Measurements from ENCODE around the gene CSDE1.

Gene CSDE1

DNA sequence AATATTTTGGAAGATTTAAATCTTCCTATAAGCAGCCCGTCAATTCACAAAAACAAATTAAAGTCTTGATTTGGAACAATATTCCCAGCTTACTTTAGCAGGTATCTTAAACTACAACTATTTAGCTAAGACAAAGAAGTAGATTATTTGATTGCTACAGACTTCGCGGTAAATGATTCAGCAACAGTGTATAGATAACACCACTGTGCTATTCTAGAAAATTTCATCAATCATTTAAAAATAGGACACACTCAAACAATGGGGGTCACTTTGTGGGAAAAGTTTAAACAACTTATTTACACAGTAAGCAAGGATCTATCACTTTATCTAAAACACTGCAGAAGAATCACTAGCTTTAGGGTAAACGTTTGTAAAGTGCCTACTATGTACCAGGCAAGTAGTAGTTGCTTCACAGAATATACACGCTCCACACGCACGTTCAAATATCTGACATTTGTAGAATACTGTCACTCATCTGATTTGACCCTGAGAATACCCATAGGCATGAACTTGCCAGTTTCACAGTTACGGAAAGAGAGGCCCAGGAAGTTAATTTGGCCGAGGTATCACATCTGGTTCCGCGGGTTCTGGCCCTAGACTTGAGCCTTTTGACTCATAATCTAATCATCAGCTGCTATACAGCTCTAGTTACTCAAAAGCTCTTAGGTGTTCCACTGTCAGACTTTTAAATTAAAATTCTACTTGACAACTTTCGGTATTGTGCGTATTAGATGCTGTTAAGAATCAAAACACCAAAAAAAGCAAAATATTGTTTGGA, 88.8 kb downstream of the CSDE1 start:
- in situ Hi-C loops (cut with MboI; ENCODE audit: low sequenced_read_pairs): no loop called here

DNA sequence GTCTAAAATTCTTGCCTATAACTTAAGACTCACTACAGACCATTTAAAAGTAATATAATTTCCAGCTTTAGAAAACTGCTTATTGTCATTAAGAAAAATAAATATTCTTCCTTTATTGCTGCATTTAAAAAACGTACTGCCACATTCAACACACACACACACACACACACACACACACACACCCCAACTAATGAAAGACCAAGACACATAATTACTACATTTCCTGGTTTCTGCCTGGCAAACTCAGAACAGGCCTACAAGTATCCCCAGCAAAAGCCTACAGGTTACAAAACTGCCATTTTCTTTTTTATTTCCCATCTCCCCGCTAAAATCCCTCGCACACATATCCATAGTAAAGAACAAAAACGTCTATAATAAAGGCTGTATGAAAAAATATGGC, 89.4 kb downstream of the CSDE1 start:
- in situ Hi-C loops (cut with MboI; ENCODE audit: low sequenced_read_pairs): no loop called here

DNA sequence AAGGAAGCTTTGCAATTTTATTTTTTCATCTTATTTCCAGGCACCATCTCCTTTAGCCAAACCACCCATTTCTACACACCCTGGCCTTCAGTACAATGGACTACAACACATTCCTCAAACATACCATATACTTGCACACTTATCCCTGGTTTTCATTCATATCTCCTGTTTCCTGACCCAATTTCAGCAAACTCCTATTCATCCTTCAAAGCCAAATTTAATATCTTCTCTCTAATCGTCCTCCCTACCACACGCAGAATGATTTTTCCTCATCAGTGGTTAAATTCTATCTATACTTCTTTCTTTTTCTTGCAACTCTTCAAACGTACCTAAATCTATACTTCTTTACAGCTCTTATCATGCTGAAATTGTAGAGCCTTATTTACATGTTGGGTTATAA, 90.8 kb downstream of the CSDE1 start:
- in situ Hi-C loops (cut with MboI; ENCODE audit: low sequenced_read_pairs): no loop called here
